Measurements from ENCODE around the gene ATP2A1. TPM values are rescaled to one million over a fixed set of nuclear protein-coding genes. Genes with fewer than 3 reads are reported as not detected.

ATP2A1 gene
- total and polyA plus RNA-seq, 2 of the 13 experiments (the other 11 are each of a cell fraction or from before 2014, with no cell fraction given) = 3.2 to 12.5 TPM

DNA sequence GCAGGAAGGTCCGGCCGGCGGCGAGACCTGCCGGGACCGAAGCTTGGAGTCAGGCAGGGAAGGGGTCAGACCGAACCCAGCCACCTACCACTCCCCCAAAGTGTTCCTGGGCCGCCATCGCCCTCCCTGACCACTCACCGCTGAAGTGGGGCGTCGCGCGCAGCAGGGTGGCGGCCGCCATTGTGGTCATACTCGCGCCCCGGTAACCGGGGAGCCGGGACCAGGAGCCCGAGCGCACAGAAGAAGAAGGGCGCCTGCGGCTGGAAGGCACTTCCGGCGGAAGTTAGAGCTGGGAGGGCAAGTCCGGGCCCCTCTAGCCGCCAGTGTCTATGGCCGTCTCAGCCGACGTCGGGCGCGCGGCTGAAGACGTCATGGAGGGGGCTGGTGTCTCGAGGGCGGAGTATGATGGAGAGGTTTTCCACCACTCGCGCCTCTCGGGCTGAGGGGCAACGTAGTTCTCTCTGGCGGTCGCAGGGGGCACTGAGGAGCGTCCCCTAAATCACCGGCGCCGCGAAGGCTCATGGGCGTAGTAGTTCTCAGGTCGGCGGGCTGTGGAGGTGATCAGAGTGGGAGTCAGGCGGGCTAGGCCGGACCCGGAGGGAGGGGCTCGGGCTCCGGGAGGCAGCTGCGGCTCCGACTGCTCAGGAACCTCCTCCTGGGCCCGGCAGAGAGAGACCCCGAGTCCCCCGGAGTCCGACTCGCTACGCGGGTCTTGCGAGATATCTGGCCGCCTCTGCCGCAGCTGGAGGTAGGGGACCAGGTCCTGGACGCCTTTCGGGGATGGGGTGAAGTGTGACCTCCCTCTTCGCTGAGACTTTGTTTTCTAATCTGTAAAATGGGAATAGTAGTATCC is 32.0 kb upstream of the ATP2A1 start, which contains the start of gene TUFM (continued):
- TF ChIP-seq ZNF713 (CRISPR knock-in tag; IDR thresholded peaks at IDR 0.05) (peak; percentile 95; the same call in 1 of the 2 replicates), MIER3 (CRISPR knock-in tag; IDR thresholded peaks at IDR 0.05; ENCODE audit: borderline replicate concordance) (peak; percentile 93; the same call in 1 of the 2 replicates), ZNF644 (CRISPR knock-in tag; IDR thresholded peaks at IDR 0.05; ENCODE audit: low read depth) (no peak), ZNF629 (CRISPR knock-in tag; conservative IDR thresholded peaks at IDR 0.05) (peak; percentile 99), KLF11 (CRISPR knock-in tag; IDR thresholded peaks at IDR 0.05) (peak; percentile 81; the same call in 1 of the 2 replicates), SOX6 (IDR thresholded peaks at IDR 0.05) (no peak), SOX6 (CRISPR knock-in tag; IDR thresholded peaks at IDR 0.05) (peak; percentile 85), SNRNP70 (IDR thresholded peaks at IDR 0.05; ENCODE audit: low read depth, low read length) (no peak), ZNF703 (CRISPR knock-in tag; IDR thresholded peaks at IDR 0.05; ENCODE audit: borderline replicate concordance) (no peak; the same call in 1 of the 2 replicates), PAX8 (CRISPR knock-in tag; IDR thresholded peaks at IDR 0.05; ENCODE audit: borderline replicate concordance) (no peak), SP1 (IDR thresholded peaks at IDR 0.05) (no peak), SP1 (CRISPR knock-in tag; IDR thresholded peaks at IDR 0.05) (peak; percentile 89), THYN1 (CRISPR knock-in tag; IDR thresholded peaks at IDR 0.05; ENCODE audit: borderline replicate concordance, low read depth) (0 out of 2 replicates have a peak, but pooled peaks have one; percentile 21), ZNF546 (CRISPR knock-in tag; conservative IDR thresholded peaks at IDR 0.05) (0 out of 2 replicates have a peak, but pooled peaks have one; percentile 45), ELF4 (CRISPR knock-in tag; IDR thresholded peaks at IDR 0.05; ENCODE audit: borderline replicate concordance) (peak; percentile 80; the same call in 1 of the 2 replicates), HOXA7 (CRISPR knock-in tag; IDR thresholded peaks at IDR 0.05) (no peak), ZNF616 (CRISPR knock-in tag; IDR thresholded peaks at IDR 0.05; ENCODE audit: low read depth) (no peak; the same call in 1 of the 2 replicates), WIZ (CRISPR knock-in tag; IDR thresholded peaks at IDR 0.05) (peak; percentile 66; the same call in 1 of the 2 replicates), PTBP1 (IDR thresholded peaks at IDR 0.05; ENCODE audit: low read depth, low read length, poor library complexity, severe bottlenecking) (no peak), CBFB (CRISPR knock-in tag; IDR thresholded peaks at IDR 0.05) (peak; percentile 84), ZBTB20 (CRISPR knock-in tag; IDR thresholded peaks at IDR 0.05; ENCODE audit: borderline replicate concordance, low read depth) (peak; percentile 62; the same call in 1 of the 2 replicates), ZMYM2 (CRISPR knock-in tag; IDR thresholded peaks at IDR 0.05) (peak; percentile 72; the same call in 1 of the 2 replicates), NR3C1 (CRISPR knock-in tag; IDR thresholded peaks at IDR 0.05) (no peak)
- TF ChIP-seq, protein P1, sequence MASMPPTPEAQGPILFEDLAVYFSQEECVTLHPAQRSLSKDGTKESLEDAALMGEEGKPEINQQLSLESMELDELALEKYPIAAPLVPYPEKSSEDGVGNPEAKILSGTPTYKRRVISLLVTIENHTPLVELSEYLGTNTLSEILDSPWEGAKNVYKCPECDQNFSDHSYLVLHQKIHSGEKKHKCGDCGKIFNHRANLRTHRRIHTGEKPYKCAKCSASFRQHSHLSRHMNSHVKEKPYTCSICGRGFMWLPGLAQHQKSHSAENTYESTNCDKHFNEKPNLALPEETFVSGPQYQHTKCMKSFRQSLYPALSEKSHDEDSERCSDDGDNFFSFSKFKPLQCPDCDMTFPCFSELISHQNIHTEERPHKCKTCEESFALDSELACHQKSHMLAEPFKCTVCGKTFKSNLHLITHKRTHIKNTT (CRISPR knock-in tag; IDR thresholded peaks at IDR 0.05) = no peak
- TF ChIP-seq, protein P2, sequence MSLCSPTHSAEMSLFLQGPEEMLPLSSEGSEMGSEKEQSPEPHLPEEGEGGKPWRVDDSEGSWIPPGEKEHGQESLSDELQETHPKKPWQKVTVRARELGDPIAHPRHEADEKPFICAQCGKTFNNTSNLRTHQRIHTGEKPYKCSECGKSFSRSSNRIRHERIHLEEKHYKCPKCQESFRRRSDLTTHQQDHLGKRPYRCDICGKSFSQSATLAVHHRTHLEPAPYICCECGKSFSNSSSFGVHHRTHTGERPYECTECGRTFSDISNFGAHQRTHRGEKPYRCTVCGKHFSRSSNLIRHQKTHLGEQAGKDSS (CRISPR knock-in tag; IDR thresholded peaks at IDR 0.05; ENCODE audit: borderline replicate concordance, low read depth) = 0 out of 2 replicates have a peak, but pooled peaks have one; percentile 23
- TF ChIP-seq, protein P3, sequence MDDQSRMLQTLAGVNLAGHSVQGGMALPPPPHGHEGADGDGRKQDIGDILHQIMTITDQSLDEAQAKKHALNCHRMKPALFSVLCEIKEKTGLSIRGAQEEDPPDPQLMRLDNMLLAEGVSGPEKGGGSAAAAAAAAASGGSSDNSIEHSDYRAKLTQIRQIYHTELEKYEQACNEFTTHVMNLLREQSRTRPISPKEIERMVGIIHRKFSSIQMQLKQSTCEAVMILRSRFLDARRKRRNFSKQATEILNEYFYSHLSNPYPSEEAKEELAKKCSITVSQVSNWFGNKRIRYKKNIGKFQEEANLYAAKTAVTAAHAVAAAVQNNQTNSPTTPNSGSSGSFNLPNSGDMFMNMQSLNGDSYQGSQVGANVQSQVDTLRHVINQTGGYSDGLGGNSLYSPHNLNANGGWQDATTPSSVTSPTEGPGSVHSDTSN (CRISPR knock-in tag; IDR thresholded peaks at IDR 0.05; ENCODE audit: borderline replicate concordance) = peak; percentile 44; the same call in 1 of the 2 replicates

Data from HepG2 (cell line).